OCI-LY7 (cell line): ENCODE measurements around the gene PDCD1. TPM values are rescaled to one million over a fixed set of nuclear protein-coding genes. Genes with fewer than 3 reads are reported as not detected.

Source experiments
- BruUV-seq: library from RNA; stranded (reverse); fragments of 400-500 nt; replicated peaks from 2 replicates; lab custom pipeline; 2021; lab: Mats Ljungman, UMichigan
- CTCF ChIA-PET: fragments of 300-600 bp; sonication (Branson Sonifier 250); formaldehyde crosslinking; loops from one replicate; lab custom pipeline; 2022; ENCODE audit warnings: antibody characterized with exemption; ENCODE audit not compliant: unreplicated experiment; lab: Charles Lee
- POLR2A ChIA-PET: fragments of 300-600 bp; sonication (Branson Sonifier 250); formaldehyde crosslinking; loops from one replicate; lab custom pipeline; 2022; ENCODE audit warnings: antibody characterized with exemption; lab: Charles Lee
- DNase-seq: peaks from one replicate; pipeline ENCODE4 v3.0.0-alpha.2; 2015; ENCODE audit warnings: low spot score
- H2AFZ ChIP-seq: fragments of 200-600 bp; sonication (generic), shearing (Covaris generic); 2 replicates; pipeline ENCODE4 v1.6.1; 2014; ENCODE audit warnings: mild to moderate bottlenecking, antibody characterized with exemption, low read length, moderate library complexity
- H3K27ac ChIP-seq: fragments of 200-600 bp; sonication (generic); 2 replicates; pipeline ENCODE4 v1.5.1; 2014; ENCODE audit warnings: mixed run types, low read depth, mild to moderate bottlenecking, moderate library complexity, low read length, inconsistent platforms; ENCODE audit not compliant: poor library complexity, severe bottlenecking
- H3K36me3 ChIP-seq: fragments of 200-600 bp; sonication (generic); 2 replicates; pipeline ENCODE4 v1.6.1; 2014; ENCODE audit warnings: mild to moderate bottlenecking, antibody characterized with exemption, low read length, moderate library complexity, mixed read lengths; ENCODE audit not compliant: insufficient read depth
- H3K4me1 ChIP-seq: fragments of 200-600 bp; sonication (generic); 2 replicates; pipeline ENCODE4 v1.5.1; 2014; ENCODE audit warnings: mild to moderate bottlenecking, low read length; ENCODE audit not compliant: insufficient read depth, poor library complexity, severe bottlenecking
- H3K4me2 ChIP-seq: fragments of 200-600 bp; sonication (generic); 2 replicates; pipeline ENCODE4 v1.6.1; 2014; ENCODE audit warnings: mild to moderate bottlenecking, low read length
- H3K4me3 ChIP-seq: fragments of 200-600 bp; sonication (generic); 2 replicates; pipeline ENCODE4 v1.5.1; 2014; ENCODE audit warnings: mild to moderate bottlenecking, low read depth, low read length; ENCODE audit not compliant: poor library complexity, severe bottlenecking
- H3K79me2 ChIP-seq: fragments of 200-600 bp; sonication (generic); 2 replicates; pipeline ENCODE4 v1.6.1; 2016; ENCODE audit warnings: low read depth, mild to moderate bottlenecking, low read length, moderate library complexity, mixed read lengths; ENCODE audit not compliant: insufficient read depth
- H3K9me2 ChIP-seq: fragments of 200-600 bp; sonication (generic); 2 replicates; pipeline ENCODE4 v1.6.1; 2016; ENCODE audit warnings: mild to moderate bottlenecking, low read length, mixed read lengths; ENCODE audit not compliant: insufficient read depth
- H3K9me3 ChIP-seq: fragments of 200-600 bp; sonication (generic); 2 replicates; pipeline ENCODE4 v1.6.1; 2014; ENCODE audit warnings: mild to moderate bottlenecking, mixed run types, low read length, mixed read lengths
- H4K20me1 ChIP-seq: fragments of 200-600 bp; sonication (generic); 2 replicates; pipeline ENCODE4 v1.6.1; 2014; ENCODE audit warnings: mild to moderate bottlenecking, antibody characterized with exemption, low read length, moderate library complexity, mixed read lengths; ENCODE audit not compliant: insufficient read depth
- EZH2phosphoT487 ChIP-seq: fragments of 200-600 bp; sonication (generic); IDR thresholded peaks from 2 replicates; pipeline ENCODE4 v1.6.1; 2018; ENCODE audit warnings: low read depth, borderline replicate concordance, mild to moderate bottlenecking, mixed run types, antibody characterized with exemption, low read length, moderate library complexity, mixed read lengths
- intact Hi-C: fragments of 100-400 bp; cut with micrococcal nuclease; formaldehyde crosslinking; loops from one replicate; pipeline ENCODE4 v1.10.0; 2022; ENCODE audit not compliant: unreplicated experiment
- total RNA-seq, 2 experiments: library from RNA; depleted of rRNA in 1 of 2; stranded (reverse); fragments of >200 nt in 1 of 2; shearing (Covaris generic) in 1 of 2; gene quantifications; 2 replicates each; pipeline ENCODE4 v1.2.3, GENCODE V29; 2014 to 2022
- TF ChIP-seq, protein P1 (sequence below): fragments of 200-600 bp; sonication (generic); conservative IDR thresholded peaks from 2 replicates; pipeline ENCODE4 v1.5.1; 2014; ENCODE audit warnings: mild to moderate bottlenecking, antibody characterized with exemption, low read length, moderate library complexity, mixed read lengths

Gene PDCD1
- total RNA-seq, 2 experiments from 2014 or later = not detected

DNA sequence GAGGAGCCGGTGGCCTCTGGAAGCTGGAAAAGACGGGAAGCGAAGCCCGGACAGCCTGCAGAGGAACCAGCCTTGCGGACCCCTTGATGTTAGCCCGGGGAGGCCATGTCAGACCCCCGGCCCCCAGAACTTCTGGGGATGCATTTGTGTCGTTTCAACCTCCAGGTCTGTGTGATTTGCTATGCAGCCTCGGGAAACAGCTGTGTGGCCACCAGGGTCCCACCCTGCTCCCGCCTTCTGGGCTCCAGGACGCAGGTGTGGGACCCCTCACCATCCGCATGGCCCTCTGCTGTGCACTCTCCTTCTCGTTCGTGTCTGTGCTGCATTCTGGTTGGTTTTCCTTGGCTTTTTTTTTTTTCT is 36.5 kb downstream of the PDCD1 start:
- no peak for TF ChIP-seq EZH2phosphoT487
- TF ChIP-seq, protein P1, sequence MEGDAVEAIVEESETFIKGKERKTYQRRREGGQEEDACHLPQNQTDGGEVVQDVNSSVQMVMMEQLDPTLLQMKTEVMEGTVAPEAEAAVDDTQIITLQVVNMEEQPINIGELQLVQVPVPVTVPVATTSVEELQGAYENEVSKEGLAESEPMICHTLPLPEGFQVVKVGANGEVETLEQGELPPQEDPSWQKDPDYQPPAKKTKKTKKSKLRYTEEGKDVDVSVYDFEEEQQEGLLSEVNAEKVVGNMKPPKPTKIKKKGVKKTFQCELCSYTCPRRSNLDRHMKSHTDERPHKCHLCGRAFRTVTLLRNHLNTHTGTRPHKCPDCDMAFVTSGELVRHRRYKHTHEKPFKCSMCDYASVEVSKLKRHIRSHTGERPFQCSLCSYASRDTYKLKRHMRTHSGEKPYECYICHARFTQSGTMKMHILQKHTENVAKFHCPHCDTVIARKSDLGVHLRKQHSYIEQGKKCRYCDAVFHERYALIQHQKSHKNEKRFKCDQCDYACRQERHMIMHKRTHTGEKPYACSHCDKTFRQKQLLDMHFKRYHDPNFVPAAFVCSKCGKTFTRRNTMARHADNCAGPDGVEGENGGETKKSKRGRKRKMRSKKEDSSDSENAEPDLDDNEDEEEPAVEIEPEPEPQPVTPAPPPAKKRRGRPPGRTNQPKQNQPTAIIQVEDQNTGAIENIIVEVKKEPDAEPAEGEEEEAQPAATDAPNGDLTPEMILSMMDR = no peak
- Histone ChIP-seq H2AFZ (no peak overlapping the region), H3K4me2 (no peak overlapping the region), H3K79me2 (no peaks in the 10 kb centered on the region), H3K9me3 (peaks cover 13% of the 10 kb centered on the region; the same call in 1 of the 2 replicates), H3K36me3 (no peaks in the 10 kb centered on the region), H4K20me1 (no peaks in the 10 kb centered on the region), H3K4me3 (no peak overlapping the region), H3K9me2 (no peaks in the 10 kb centered on the region), H3K27ac (no peak overlapping the region), H3K4me1 (no peaks in the 10 kb centered on the region)
- no peak for DNase-seq
- intact Hi-C loops = no loop called here
- ChIA-PET CTCF (no interaction called here), POLR2A (no interaction called here)
- no TSS peak for BruUV-seq

DNA sequence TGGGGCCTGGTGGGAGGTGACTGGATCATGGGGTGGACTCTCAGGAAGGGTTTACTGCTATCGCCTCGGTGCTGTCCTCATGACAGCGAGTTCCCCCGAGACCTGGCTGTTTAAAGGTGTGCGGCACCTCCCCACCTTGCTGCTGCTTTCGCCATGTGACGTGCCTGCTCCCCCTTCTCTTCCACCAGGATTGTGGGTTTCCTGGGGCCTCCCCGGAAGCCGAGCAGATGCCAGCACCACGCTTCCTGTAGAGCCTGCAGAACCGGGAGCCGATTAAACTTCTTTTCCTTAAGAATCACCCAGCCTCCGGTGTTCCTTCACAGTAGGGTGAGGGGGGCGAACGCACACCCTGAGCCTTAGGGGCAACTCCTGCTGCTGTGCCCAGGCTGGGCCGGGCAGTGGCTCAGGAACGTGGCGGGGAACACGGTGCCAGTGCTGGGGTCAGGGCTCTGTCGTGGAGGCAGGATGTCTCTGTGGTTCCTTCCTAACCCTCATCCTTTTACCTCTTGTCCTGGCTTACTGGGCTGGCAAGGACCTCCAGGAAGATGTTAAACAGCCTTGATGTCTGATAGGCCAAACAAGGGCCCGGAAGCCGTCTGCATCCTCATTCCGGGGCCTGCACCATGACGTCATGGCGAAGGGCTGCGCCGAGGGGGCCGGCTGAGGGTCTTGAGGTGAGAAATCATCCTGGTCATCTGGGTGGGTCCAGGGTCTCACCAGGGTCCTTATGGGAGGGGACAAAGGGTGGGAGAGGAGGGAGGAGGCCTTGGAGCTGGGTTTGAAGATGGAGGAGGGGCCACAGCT is 37.0 kb downstream of the PDCD1 start:
- H3K27ac ChIP-seq = no peak overlapping the region
- intact Hi-C loops = no loop called here
- H4K20me1 ChIP-seq = no peaks in the 10 kb centered on the region
- BruUV-seq = no TSS peak
- ChIA-PET CTCF (no interaction called here), POLR2A (no interaction called here)
- no peak overlapping the region for H3K4me2 ChIP-seq
- DNase-seq = no peak
- no peaks in the 10 kb centered on the region for H3K79me2 ChIP-seq
- H3K4me1 ChIP-seq = no peaks in the 10 kb centered on the region
- TF ChIP-seq, protein P1 = no peak
- TF ChIP-seq EZH2phosphoT487 = no peak
- no peaks in the 10 kb centered on the region for H3K36me3 ChIP-seq
- peaks cover 7% of the 10 kb centered on the region; the same call in 1 of the 2 replicates for H3K9me3 ChIP-seq
- no peak overlapping the region for H3K4me3 ChIP-seq
- H2AFZ ChIP-seq = no peak overlapping the region
- H3K9me2 ChIP-seq = no peaks in the 10 kb centered on the region
